Upper lobe of right lung (tissue), 1 donor: ENCODE measurements around the gene KCNE4. TPM values are rescaled to one million over a fixed set of nuclear protein-coding genes. Genes with fewer than 3 reads are reported as not detected.

ENCODE experiments used
- ATAC-seq: fragments of 200-7000 bp; cut with Tn5 transposase; one replicate; pipeline ENCODE4 v1.9.1; 2020; ENCODE audit warnings: mild to moderate bottlenecking, moderate library complexity
- DNase-seq: peaks from one replicate; pipeline ENCODE4 v3.0.0-alpha.2; 2020
- H3K27ac ChIP-seq: fragments of 200-600 bp; one replicate; pipeline ENCODE4 v1.8.0; 2022
- H3K27me3 ChIP-seq: fragments of 200-600 bp; one replicate; pipeline ENCODE4 v1.8.0; 2022; ENCODE audit warnings: mild to moderate bottlenecking
- H3K36me3 ChIP-seq: fragments of 200-600 bp; one replicate; pipeline ENCODE4 v1.8.0; 2022
- H3K4me1 ChIP-seq: fragments of 200-600 bp; one replicate; pipeline ENCODE4 v1.8.0; 2022
- H3K4me3 ChIP-seq: fragments of 200-600 bp; one replicate; pipeline ENCODE4 v1.8.0; 2022; ENCODE audit warnings: mild to moderate bottlenecking
- H3K9me3 ChIP-seq: fragments of 200-600 bp; one replicate; pipeline ENCODE4 v1.8.0; 2022
- CTCF ChIP-seq: fragments of 200-600 bp; IDR thresholded peaks from one replicate; pipeline ENCODE4 v1.8.0; 2022; ENCODE audit warnings: antibody characterized with exemption
- intact Hi-C: fragments of 100-400 bp; cut with DNase I; formaldehyde crosslinking; loops from one replicate; pipeline ENCODE4 v1.11.0; 2022
- total RNA-seq: library from RNA; stranded (reverse); fragmentation: NEBNext Ultra II Directional; extraction: Animal tissue kit (Norgen Biotek cat#: 25700); gene quantifications from one replicate; pipeline ENCODE4 v1.2.1, GENCODE V29; 2021
- donor health status: DM: no; HTN: yes; CAD: no; lungs with severe emphysema.

The KCNE4 gene
- total RNA-seq, 1 donor from 2014 or later, result 0.61 TPM

GRCh38 chr2:223090540-223091235 is 38.7 kb downstream of the KCNE4 start:
- no peak for DNase-seq
- Histone ChIP-seq H3K36me3 (no peaks in the 10 kb centered on the region), H3K4me1 (no peaks in the 10 kb centered on the region), H3K9me3 (no peaks in the 10 kb centered on the region), H3K27me3 (no peaks in the 10 kb centered on the region), H3K4me3 (no peak overlapping the region), H3K27ac (no peak overlapping the region)
- no peak for TF ChIP-seq CTCF
- ATAC-seq, result no peak
- intact Hi-C loops, result no loop called here

GRCh38 chr2:223092667-223093066 is 40.7 kb downstream of the KCNE4 start:
- Histone ChIP-seq H3K4me3 (no peak overlapping the region), H3K4me1 (no peaks in the 10 kb centered on the region), H3K27ac (no peak overlapping the region), H3K36me3 (no peaks in the 10 kb centered on the region), H3K9me3 (no peaks in the 10 kb centered on the region), H3K27me3 (no peaks in the 10 kb centered on the region)
- TF ChIP-seq CTCF, result no peak
- DNase-seq (no peak), ATAC-seq (no peak)
- intact Hi-C loops, result no loop called here

GRCh38 chr2:223093436-223094241 is 41.6 kb downstream of the KCNE4 start:
- intact Hi-C loops, result no loop called here
- H3K27ac ChIP-seq, result no peak overlapping the region
- DNase-seq, result no peak
- H3K4me1 ChIP-seq, result no peaks in the 10 kb centered on the region
- H3K27me3 ChIP-seq, result no peaks in the 10 kb centered on the region
- H3K9me3 ChIP-seq, result no peaks in the 10 kb centered on the region
- no peak for TF ChIP-seq CTCF
- H3K36me3 ChIP-seq, result no peaks in the 10 kb centered on the region
- no peak overlapping the region for H3K4me3 ChIP-seq
- ATAC-seq, result no peak

- Histone ChIP-seq H3K27ac (no peak overlapping the region), H3K4me3 (no peak overlapping the region), H3K36me3 (no peaks in the 10 kb centered on the region), H3K27me3 (no peaks in the 10 kb centered on the region), H3K4me1 (peaks cover 4% of the 10 kb centered on the region), H3K9me3 (no peaks in the 10 kb centered on the region)
- intact Hi-C loops, result no loop called here
- TF ChIP-seq CTCF, result no peak
- ATAC-seq (no peak), DNase-seq (no peak)
Observed at GRCh38 chr2:223095207-223095606, 43.2 kb downstream of the KCNE4 start.

- Histone ChIP-seq H3K27ac (no peak overlapping the region), H3K27me3 (no peaks in the 10 kb centered on the region), H3K36me3 (no peaks in the 10 kb centered on the region), H3K4me3 (no peak overlapping the region), H3K9me3 (no peaks in the 10 kb centered on the region), H3K4me1 (peaks cover 6% of the 10 kb centered on the region)
- TF ChIP-seq CTCF, result no peak
- intact Hi-C loops, result no loop called here
- DNase-seq, result no peak
- ATAC-seq, result no peak
Observed at GRCh38 chr2:223096235-223096970, 44.4 kb downstream of the KCNE4 start.
